HG03432 (cell line): Measurements from ENCODE around the gene SMTNL2.

Experiments
- ATAC-seq: cut with Tn5 transposase; IDR thresholded peaks from one replicate; pipeline ENCODE4 v1.9.1; 2021; ENCODE audit warnings: mild to moderate bottlenecking, moderate library complexity; ENCODE audit not compliant: unreplicated experiment

The SMTNL2 gene

GRCh38 chr17:4584101-4584916 is at the start of gene SMTNL2:
Gene SMTNL2, plus strand, starts transcription at chr17:4584529. Its CDS starts 77 bp downstream, at chr17:4584606.
- no peak for ATAC-seq

DNA sequence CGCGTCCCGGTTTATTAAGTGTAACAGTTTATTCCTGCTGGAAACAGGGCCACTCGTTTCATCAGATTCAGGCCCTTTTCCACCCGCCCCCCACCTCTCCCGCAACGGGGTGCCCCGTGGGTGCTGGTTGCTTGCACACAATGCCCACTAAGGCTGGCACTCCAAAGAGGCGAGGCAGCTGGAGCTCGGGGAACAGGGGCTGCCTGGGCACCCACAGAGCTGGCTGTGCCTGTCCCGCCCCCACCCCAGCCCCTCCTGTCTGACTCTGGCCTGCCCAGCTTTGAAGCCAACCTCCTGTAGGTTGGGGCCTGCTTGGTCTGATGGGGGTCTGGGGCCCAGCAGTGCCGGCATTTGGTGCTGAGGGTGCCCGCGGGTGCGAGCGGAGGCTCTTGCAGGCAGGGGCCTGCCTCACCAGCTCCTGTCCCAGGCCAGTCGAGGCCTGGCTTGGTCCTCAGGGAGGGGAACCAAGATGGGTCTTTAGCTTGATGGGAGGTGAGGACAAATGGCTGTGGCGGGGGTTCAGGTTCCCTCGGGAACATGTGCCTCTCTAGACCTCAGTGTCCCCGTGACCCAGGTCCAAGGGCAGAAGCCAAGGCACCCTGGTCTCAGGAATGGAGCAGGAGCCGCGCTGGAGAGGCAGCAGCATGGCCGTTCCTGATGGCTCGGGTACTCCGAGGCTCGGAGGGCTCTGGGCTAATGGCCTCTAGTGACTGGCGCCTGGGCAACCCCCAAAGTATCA is 49.2 kb upstream of the SMTNL2 start:
- ATAC-seq, result no peak

GRCh38 chr17:4535667-4536258 is 48.6 kb upstream of the SMTNL2 start:
- no peak for ATAC-seq

DNA sequence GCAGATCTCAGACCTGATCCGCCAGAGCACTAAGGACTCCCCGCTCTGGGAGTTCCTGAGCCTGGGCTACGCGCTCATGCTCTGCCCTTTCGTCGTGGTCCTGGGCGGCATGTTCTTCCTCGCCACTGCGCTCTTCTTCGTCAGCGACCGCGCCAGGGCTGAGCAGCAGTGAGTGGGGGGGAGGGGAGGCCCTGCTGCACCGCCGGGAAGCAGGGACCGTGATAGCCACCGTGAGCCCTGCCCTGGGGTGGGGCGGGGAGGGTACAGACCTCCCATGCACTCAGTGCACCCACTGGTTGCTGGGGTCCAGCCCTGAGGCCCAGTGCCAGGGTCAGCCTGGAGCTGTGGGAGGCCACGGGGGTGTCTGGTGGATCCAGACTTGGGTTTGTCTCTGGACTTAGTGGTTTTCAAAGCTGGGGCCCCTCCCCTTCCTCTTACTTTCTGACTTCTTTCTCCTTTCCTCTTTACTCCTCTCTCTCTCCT is 48.0 kb upstream of the SMTNL2 start:
- ATAC-seq, result no peak

DNA sequence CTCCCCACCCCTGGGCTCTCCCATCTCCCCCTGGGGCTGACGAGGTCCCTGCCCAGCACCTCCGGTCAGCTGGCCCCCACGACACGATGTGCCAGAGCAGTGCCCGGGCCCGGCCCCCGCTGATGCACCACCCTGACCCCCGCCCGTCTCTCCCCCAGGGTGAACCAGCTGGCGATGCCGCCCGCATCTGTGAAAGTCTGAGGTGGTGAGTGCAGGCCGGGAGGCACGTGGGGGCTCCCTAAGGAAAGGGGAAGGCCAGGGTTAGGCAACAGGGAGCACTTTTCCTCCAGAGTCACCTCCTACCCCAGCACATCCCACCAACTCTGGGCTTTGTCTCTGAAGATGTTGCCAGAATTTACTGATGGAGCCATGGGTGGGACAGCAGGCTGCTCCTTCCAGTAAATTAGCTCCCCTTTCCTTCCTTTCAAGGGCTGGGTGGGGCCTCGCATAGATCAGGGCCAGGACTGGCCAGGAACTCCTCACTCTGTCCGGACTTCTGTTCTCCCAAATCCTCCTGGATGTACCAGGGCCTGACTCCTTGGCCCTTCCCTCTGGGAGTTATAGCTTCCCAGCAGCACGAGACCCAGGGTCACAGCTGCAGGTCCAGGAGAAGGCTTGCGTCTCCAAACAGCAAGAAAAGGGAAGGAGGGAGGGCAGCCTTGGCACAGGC is 47.5 kb upstream of the SMTNL2 start:
- ATAC-seq, result no peak

GRCh38 chr17:4537451-4538235 is 46.7 kb upstream of the SMTNL2 start:
- no peak for ATAC-seq

- ATAC-seq, result no peak
Observed at GRCh38 chr17:4538236-4539002, 45.9 kb upstream of the SMTNL2 start.

DNA sequence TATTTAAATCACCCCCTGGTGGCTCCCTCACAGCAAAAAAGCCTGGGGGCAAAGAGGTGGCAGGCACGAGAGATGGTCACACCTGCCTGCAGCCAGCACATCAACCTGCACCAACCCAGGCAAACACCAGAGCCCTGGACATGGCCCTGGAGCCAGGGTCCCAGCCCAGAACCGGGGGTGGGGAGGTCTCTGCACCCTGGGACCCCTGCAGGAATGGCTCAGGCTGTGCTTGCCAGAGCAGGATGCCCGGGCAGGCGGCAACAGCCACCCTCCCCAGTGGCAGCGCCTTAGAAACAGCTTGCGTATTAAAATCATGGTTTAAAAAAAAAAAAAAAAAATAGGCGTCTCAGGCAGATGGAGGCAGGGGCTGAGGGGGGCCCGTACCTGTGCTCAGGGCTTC is 45.3 kb upstream of the SMTNL2 start:
- ATAC-seq, result no peak

GRCh38 chr17:4539576-4540223 is 44.6 kb upstream of the SMTNL2 start:
- no peak for ATAC-seq

DNA sequence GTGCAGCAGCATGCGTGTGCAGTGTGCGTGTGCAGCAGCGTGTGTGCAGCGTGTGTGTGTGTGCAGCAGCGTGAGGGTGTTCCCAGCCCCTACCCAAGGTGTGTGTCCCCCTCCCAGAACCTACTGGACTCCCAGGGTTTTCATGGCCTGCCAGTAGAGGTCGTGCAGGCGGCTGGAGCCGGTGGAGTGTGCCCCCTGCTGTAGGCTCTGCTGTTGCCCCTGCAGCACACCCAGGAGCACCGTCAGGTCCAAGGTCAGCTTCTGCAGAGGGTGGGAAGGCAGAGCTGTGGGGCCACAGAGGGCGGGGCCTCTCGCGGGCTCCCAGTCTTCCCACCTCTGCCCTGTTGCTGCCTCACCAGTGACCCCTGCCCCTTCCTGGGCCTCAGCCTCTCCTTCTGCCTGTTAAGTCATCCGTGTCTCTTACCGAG is 44.1 kb upstream of the SMTNL2 start:
- no peak for ATAC-seq

GRCh38 chr17:4540687-4541327 is 43.5 kb upstream of the SMTNL2 start:
- no peak for ATAC-seq

GRCh38 chr17:4541328-4542002 is 42.9 kb upstream of the SMTNL2 start:
- ATAC-seq, result no peak

- ATAC-seq, result no peak
Observed at GRCh38 chr17:4542003-4542725, 42.2 kb upstream of the SMTNL2 start.

- no peak for ATAC-seq
Observed at GRCh38 chr17:4542726-4543191, 41.6 kb upstream of the SMTNL2 start.

DNA sequence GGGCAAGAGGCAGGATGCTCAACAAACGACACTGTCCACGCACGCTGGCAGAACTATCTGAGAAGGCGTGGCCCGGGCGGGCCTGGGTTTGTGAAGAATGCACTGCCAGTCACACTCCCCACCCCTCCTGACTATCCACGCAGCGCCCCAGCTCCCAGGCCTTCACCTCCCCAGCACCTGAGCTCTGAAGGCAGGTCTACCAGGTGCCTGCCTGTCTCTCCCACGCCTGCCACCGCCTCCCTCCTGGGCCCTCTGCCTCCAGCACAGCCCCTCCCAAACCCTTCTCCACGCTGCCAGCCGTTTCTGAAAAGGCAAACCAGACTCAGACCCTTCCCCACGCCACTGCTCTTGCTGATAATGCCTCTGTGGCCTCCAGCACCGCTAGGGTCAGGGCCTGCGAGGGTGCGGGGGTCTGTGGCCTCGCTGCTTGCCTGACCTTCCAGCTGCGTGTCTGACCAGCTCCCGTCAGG is 40.7 kb upstream of the SMTNL2 start:
- no peak for ATAC-seq

- no peak for ATAC-seq
Observed at GRCh38 chr17:4544135-4544950, 40.0 kb upstream of the SMTNL2 start.

DNA sequence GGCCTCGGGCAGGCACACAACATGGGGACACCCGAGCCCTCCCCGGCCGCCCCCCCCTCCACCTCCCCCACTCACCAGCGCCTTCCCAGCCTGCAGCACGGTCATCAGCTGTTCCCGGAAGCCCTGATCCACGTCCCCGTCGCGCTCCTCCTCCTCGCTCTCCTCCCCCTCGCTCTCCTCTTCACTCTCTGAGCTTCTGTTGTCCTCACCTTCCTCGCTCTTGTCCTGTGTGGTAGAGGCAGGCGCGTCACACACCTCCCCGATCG is 39.4 kb upstream of the SMTNL2 start:
- no peak for ATAC-seq
